ENCODE measurements around the gene ZCCHC10.

The ZCCHC10 gene

DNA sequence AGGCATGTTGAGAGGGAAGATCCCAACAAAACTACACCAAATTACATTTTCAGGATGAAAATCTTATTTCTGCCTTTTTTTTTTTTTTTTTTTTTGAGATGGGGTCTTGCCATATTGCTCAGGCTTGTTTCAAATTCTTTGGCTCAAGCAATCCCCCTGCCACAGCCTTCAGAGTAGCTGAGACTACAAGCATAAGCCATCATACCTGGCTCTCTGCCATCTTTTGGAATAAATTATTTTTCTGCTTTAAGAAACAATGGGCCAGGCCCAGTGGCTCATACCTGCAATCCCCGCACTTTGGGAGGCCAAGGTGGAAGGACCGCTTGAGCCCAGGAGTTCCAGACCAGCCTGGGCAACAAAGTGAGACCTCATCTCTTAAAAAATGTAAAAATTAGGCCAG is 77.2 kb downstream of the ZCCHC10 start:
- TF ChIP-seq, protein P1, sequence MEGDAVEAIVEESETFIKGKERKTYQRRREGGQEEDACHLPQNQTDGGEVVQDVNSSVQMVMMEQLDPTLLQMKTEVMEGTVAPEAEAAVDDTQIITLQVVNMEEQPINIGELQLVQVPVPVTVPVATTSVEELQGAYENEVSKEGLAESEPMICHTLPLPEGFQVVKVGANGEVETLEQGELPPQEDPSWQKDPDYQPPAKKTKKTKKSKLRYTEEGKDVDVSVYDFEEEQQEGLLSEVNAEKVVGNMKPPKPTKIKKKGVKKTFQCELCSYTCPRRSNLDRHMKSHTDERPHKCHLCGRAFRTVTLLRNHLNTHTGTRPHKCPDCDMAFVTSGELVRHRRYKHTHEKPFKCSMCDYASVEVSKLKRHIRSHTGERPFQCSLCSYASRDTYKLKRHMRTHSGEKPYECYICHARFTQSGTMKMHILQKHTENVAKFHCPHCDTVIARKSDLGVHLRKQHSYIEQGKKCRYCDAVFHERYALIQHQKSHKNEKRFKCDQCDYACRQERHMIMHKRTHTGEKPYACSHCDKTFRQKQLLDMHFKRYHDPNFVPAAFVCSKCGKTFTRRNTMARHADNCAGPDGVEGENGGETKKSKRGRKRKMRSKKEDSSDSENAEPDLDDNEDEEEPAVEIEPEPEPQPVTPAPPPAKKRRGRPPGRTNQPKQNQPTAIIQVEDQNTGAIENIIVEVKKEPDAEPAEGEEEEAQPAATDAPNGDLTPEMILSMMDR (IDR thresholded peaks at IDR 0.05; ENCODE audit: low read depth, low read length, missing control alignments) = no peak
- no peak for DNase-seq (ENCODE audit: extremely low read depth, low read depth)
- H3K4me3 ChIP-seq (replicated peaks; ENCODE audit: low read depth, low read length) = no peak overlapping the region

DNA sequence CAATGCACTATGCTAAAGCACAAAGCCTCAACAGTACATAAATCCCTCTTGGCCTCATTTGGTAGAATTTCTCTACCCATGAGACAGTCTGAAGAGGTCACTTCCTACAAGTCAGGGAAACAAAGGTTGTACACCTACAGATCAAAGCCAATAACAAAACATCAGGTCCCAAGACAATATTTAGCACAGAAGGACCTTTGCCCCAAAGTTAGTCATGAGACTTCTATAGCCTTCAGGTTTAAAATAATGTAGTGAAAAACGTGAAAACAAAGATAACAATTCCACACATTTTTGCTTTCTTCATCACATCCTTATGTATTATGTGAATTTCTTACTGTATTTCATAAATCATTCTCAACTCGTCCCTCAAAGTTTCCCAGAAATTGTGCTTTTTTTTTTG is 78.7 kb downstream of the ZCCHC10 start:
- DNase-seq (ENCODE audit: extremely low read depth, low read depth) = no peak
- TF ChIP-seq, protein P1 (IDR thresholded peaks at IDR 0.05; ENCODE audit: low read depth, low read length, missing control alignments) = no peak
- no peak overlapping the region for H3K4me3 ChIP-seq (replicated peaks; ENCODE audit: low read depth, low read length)

Measured in HFF-Myc (cell line).